Omental fat pad (tissue), 4 donors: ENCODE data around the gene OAS3. TPM values are rescaled to one million over a fixed set of nuclear protein-coding genes. Genes with fewer than 3 reads are reported as not detected.

Experiments
- ATAC-seq: fragments of 150-250 bp; one replicate; pipeline ENCODE4 v1.9.1; 2016; ENCODE audit warnings: mild to moderate bottlenecking, moderate library complexity; ENCODE audit not compliant: low FRiP score
- DNase-seq: peaks from one replicate; pipeline ENCODE4 v3.0.0-alpha.2; 2019; ENCODE audit warnings: low spot score
- total RNA-seq, 4 donors: library from RNA; depleted of rRNA; stranded (reverse); fragments of >200 nt; gene quantifications; one replicate each; pipeline ENCODE4 v1.1.0, GENCODE V29; 2016
- TF ChIP-seq, protein P1 (sequence below), 3 donors: fragments of 450-650 bp; IDR thresholded peaks; one replicate each; pipeline ENCODE4 v1.5.1; 2016 to 2017; ENCODE audit warnings: antibody characterized with exemption in 3 of 3, mild to moderate bottlenecking in 3 of 3, moderate library complexity in 2 of 3

OAS3 gene
- total RNA-seq, 4 donors from 2014 or later: 5.8 to 46.3 (median 17.7) TPM

DNA sequence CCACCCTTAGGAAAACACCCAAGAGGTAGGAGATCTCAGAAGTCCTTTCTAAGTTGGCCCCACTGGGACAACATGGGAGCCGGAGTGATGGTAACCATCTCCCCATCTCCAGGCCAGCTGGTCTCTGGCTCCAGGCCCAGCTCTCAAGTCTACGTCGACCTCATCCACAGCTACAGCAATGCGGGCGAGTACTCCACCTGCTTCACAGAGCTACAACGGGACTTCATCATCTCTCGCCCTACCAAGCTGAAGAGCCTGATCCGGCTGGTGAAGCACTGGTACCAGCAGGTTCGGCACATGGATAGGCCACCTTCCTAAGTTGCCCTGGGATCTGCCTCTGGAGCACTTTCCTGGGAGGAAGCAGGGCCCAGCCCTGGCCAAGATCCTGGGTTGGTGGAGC is 29.0 kb downstream of the OAS3 start:
- ATAC-seq: no peak

DNA sequence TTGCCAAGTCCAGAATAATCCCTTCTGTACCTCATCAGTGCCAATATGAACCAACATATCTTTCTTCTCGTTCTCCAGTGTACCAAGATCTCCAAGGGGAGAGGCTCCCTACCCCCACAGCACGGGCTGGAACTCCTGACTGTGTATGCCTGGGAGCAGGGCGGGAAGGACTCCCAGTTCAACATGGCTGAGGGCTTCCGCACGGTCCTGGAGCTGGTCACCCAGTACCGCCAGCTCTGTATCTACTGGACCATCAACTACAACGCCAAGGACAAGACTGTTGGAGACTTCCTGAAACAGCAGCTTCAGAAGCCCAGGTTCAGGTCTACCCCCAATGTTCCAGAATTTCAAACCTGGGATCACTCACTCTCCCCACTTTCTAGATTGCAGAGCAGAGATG is 29.6 kb downstream of the OAS3 start:
- DNase-seq: no peak
- TF ChIP-seq, protein P1, sequence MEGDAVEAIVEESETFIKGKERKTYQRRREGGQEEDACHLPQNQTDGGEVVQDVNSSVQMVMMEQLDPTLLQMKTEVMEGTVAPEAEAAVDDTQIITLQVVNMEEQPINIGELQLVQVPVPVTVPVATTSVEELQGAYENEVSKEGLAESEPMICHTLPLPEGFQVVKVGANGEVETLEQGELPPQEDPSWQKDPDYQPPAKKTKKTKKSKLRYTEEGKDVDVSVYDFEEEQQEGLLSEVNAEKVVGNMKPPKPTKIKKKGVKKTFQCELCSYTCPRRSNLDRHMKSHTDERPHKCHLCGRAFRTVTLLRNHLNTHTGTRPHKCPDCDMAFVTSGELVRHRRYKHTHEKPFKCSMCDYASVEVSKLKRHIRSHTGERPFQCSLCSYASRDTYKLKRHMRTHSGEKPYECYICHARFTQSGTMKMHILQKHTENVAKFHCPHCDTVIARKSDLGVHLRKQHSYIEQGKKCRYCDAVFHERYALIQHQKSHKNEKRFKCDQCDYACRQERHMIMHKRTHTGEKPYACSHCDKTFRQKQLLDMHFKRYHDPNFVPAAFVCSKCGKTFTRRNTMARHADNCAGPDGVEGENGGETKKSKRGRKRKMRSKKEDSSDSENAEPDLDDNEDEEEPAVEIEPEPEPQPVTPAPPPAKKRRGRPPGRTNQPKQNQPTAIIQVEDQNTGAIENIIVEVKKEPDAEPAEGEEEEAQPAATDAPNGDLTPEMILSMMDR (IDR thresholded peaks at IDR 0.05): no peak

More for the DNA sequence above, 29.0 kb downstream of the OAS3 start:
- TF ChIP-seq, protein P1 (IDR thresholded peaks at IDR 0.05): no peak
- no peak for DNase-seq

GRCh38 chr12:112969547-112970306 is 31.5 kb downstream of the OAS3 start:
- TF ChIP-seq, protein P1 (IDR thresholded peaks at IDR 0.05): no peak
- ATAC-seq (no peak), DNase-seq (no peak)

More for the DNA sequence above, 29.6 kb downstream of the OAS3 start:
- no peak for ATAC-seq

GRCh38 chr12:112970391-112970790 is 32.1 kb downstream of the OAS3 start:
- TF ChIP-seq, protein P1 (IDR thresholded peaks at IDR 0.05): no peak
- DNase-seq (no peak), ATAC-seq (no peak)

DNA sequence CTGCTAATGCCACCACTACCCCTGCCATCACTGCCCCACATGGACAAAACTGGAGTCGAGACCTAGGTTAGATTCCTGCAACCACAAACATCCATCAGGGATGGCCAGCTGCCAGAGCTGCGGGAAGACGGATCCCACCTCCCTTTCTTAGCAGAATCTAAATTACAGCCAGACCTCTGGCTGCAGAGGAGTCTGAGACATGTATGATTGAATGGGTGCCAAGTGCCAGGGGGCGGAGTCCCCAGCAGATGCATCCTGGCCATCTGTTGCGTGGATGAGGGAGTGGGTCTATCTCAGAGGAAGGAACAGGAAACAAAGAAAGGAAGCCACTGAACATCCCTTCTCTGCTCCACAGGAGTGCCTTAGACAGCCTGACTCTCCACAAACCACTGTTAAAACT is 33.0 kb downstream of the OAS3 start:
- ATAC-seq (no peak), DNase-seq (no peak)
- TF ChIP-seq, protein P1 (IDR thresholded peaks at IDR 0.05): no peak

- TF ChIP-seq, protein P1 (IDR thresholded peaks at IDR 0.05): no peak
- ATAC-seq (no peak), DNase-seq (no peak)
Measured at GRCh38 chr12:112973011-112973735, 34.9 kb downstream of the OAS3 start.
